ENCODE measurements around the gene TOX2. TPM values are rescaled to one million over a fixed set of nuclear protein-coding genes. Genes with fewer than 3 reads are reported as not detected.

Gene TOX2
- total RNA-seq, 2 donors from 2014 or later, result 8.8 to 52.8 TPM

DNA sequence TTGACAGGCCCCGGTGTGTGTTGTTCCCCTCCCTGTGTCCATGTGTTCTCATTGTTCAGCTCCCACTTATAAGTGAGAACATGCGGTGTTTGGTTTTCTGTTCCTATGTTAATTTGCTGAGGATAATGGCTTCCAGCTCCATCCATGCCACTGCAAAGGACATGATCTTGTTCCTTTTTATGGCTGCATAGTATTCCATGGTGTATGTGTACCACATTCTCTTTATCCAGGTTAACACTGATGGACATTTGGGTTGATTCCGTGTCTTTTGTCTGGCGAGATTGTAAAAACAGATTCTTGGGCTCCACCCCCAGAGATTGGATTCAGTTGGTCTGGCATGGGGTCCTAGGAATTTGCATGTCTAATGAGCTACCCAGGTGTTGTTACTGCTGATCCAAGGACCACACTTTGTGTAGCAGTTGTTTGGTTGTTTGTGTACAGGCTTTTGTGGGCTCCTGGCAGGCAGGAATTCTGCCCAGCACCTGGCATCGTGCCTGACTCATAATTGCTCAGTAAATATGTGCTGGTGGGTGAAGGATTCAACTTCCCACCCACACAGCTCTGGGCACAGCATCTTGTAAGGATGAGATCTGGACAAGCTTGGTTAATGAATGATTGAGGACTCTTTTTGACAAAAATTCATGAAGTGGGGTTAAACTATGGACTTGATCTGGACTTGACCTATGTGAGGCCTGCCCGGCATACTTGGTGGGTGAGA is 5.2 kb downstream of the TOX2 start:
- intact Hi-C loops (cut with DNase I), result loop anchor here (5.0 to 10.0 kb wide), 5 partner anchors 73 to 275 kb away; no protein-coding TSS in a partner anchor

DNA sequence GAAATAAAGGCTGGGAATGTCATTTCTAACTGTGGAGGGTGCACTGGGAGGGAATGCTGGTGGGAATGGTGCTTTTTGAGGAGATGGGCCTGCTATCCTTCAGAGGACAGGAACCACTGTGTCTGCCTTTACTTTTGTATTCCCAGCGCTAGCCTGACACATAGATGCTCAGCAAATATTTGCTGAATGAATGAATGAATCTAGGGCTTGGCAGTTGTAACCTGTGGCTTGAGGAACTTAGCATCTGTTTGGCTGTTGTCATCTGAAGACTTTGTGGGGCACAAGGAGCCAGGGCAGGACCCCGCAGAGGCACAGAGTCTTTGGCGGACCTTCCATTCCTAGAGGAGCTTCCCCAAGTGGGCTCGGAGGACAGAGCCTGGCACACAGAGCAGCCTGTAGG is 6.1 kb downstream of the TOX2 start:
- 94% methylated on average over 4 of the region's 4 CpGs for WGBS
- no peak for TF ChIP-seq POLR2AphosphoS5 (IDR thresholded peaks at IDR 0.05)
- TF ChIP-seq POLR2A (IDR thresholded peaks at IDR 0.05), result no peak
- TF ChIP-seq, protein P1, sequence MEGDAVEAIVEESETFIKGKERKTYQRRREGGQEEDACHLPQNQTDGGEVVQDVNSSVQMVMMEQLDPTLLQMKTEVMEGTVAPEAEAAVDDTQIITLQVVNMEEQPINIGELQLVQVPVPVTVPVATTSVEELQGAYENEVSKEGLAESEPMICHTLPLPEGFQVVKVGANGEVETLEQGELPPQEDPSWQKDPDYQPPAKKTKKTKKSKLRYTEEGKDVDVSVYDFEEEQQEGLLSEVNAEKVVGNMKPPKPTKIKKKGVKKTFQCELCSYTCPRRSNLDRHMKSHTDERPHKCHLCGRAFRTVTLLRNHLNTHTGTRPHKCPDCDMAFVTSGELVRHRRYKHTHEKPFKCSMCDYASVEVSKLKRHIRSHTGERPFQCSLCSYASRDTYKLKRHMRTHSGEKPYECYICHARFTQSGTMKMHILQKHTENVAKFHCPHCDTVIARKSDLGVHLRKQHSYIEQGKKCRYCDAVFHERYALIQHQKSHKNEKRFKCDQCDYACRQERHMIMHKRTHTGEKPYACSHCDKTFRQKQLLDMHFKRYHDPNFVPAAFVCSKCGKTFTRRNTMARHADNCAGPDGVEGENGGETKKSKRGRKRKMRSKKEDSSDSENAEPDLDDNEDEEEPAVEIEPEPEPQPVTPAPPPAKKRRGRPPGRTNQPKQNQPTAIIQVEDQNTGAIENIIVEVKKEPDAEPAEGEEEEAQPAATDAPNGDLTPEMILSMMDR (IDR thresholded peaks at IDR 0.05), result no peak
- intact Hi-C loops (cut with DNase I), result no loop called here
- Histone ChIP-seq H3K4me3 (no peak overlapping the region), H3K4me1 (replicated peaks) (no peaks in the 10 kb centered on the region), H3K9me3 (no peaks in the 10 kb centered on the region), H3K36me3 (no peaks in the 10 kb centered on the region), H3K27me3 (replicated peaks; ENCODE audit: insufficient read depth) (peaks cover 5% of the 10 kb centered on the region), H3K27ac (no peak overlapping the region)
- no peak for DNase-seq (ENCODE audit: low spot score)

More for the DNA sequence above, 5.2 kb downstream of the TOX2 start:
- H3K36me3 ChIP-seq, result no peaks in the 10 kb centered on the region
- peaks cover 11% of the 10 kb centered on the region for H3K27me3 ChIP-seq (replicated peaks; ENCODE audit: insufficient read depth)
- TF ChIP-seq, protein P1 (IDR thresholded peaks at IDR 0.05), result no peak
- no peak for TF ChIP-seq POLR2AphosphoS5 (IDR thresholded peaks at IDR 0.05)
- TF ChIP-seq POLR2A (IDR thresholded peaks at IDR 0.05), result no peak
- DNase-seq (ENCODE audit: low spot score), result no peak
- no peaks in the 10 kb centered on the region for H3K9me3 ChIP-seq
- no peak overlapping the region for H3K4me3 ChIP-seq
- 85% methylated on average over 6 of the region's 6 CpGs for WGBS
- H3K4me1 ChIP-seq (replicated peaks), result no peaks in the 10 kb centered on the region
- H3K27ac ChIP-seq, result no peak overlapping the region

DNA sequence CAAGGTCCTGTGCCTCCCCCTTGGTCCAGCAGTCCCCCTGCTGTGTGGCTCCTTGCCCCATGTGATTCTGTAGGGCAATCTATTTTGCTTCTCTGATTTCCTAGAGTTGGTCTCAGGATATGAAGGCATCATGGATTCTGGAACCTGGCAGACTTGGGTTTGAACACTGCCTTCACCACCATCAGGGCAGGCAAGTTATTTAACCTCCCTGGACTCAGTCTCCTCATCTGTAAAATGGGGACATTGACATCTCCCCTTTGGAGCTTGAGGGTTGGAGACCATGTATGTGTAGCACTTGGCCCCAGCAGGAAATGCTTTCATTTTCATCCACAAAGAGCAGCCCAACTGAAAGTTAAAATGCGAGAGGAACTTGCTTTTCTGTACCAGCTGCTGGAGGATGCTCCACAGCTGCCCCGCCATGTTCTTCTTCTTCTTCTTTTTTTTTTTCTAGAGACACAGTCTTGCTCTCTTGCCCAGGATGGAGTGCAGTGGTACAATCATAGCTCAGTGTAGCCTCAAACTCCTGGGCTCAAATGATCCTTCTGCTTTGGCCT is 6.7 kb downstream of the TOX2 start:
- 95% methylated on average over 2 of the region's 2 CpGs for WGBS
- H3K4me3 ChIP-seq, result no peak overlapping the region
- intact Hi-C loops (cut with DNase I), result no loop called here
- no peaks in the 10 kb centered on the region for H3K9me3 ChIP-seq
- H3K27me3 ChIP-seq (replicated peaks; ENCODE audit: insufficient read depth), result no peaks in the 10 kb centered on the region
- H3K4me1 ChIP-seq (replicated peaks), result no peaks in the 10 kb centered on the region
- H3K36me3 ChIP-seq, result no peaks in the 10 kb centered on the region
- no peak for DNase-seq (ENCODE audit: low spot score)
- TF ChIP-seq, protein P1 (IDR thresholded peaks at IDR 0.05), result no peak
- TF ChIP-seq POLR2AphosphoS5 (IDR thresholded peaks at IDR 0.05) (no peak), POLR2A (IDR thresholded peaks at IDR 0.05) (no peak)
- no peak overlapping the region for H3K27ac ChIP-seq

DNA sequence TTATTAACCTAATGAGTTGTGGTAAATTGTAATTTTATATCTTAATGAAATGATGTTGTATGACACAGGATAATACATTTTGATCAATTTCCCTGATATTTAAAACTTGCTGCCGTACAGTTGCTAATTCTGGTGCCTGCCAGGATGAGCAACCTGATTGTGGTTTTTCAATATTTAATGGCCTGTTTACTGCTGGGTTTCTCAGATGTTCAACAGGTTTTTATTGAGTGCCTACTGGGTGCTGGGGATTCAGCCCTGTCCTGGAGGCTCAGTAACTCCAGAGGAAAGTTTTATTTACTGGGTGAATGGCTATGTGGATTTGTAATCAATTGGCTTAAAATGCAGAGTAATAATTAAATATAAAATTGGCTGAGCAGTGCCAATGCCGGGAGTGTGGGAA is 8.0 kb downstream of the TOX2 start:
- Histone ChIP-seq H3K4me3 (no peak overlapping the region), H3K4me1 (replicated peaks) (no peaks in the 10 kb centered on the region), H3K9me3 (no peaks in the 10 kb centered on the region), H3K27ac (no peak overlapping the region), H3K36me3 (no peaks in the 10 kb centered on the region), H3K27me3 (replicated peaks; ENCODE audit: insufficient read depth) (no peaks in the 10 kb centered on the region)
- TF ChIP-seq POLR2AphosphoS5 (IDR thresholded peaks at IDR 0.05), result no peak
- TF ChIP-seq, protein P1 (IDR thresholded peaks at IDR 0.05), result no peak
- TF ChIP-seq POLR2A (IDR thresholded peaks at IDR 0.05), result no peak
- DNase-seq (ENCODE audit: low spot score), result no peak
- intact Hi-C loops (cut with DNase I), result no loop called here
- WGBS, result 52% methylated on average over 2 of the region's 2 CpGs

DNA sequence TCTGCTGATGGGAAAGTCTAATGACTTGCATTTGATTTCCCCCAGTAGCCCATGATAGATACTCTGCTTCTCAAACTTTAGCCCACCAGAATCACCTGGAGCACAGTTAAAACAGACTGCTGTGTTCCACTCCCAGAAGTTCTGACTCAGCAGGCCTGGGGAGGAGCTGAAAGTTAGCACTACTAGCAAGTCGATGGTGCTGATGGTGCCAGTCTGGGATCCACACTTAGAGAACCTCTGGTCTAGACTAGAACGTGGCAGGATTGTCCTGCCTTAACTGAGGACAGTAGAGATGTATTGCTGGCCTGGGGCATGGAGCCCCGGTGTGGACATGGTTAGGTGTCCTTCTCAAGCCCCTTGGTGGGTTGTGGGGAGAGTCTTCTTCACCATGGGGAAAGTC is 8.7 kb downstream of the TOX2 start:
- no peaks in the 10 kb centered on the region for H3K27me3 ChIP-seq (replicated peaks; ENCODE audit: insufficient read depth)
- no peak overlapping the region for H3K4me3 ChIP-seq
- no peaks in the 10 kb centered on the region for H3K4me1 ChIP-seq (replicated peaks)
- no peaks in the 10 kb centered on the region for H3K36me3 ChIP-seq
- no peak for DNase-seq (ENCODE audit: low spot score)
- no peak overlapping the region for H3K27ac ChIP-seq
- no peaks in the 10 kb centered on the region for H3K9me3 ChIP-seq
- WGBS, result 97% methylated on average over 3 of the region's 3 CpGs
- intact Hi-C loops (cut with DNase I), result no loop called here
- no peak for TF ChIP-seq POLR2AphosphoS5 (IDR thresholded peaks at IDR 0.05)
- TF ChIP-seq POLR2A (IDR thresholded peaks at IDR 0.05), result no peak
- TF ChIP-seq, protein P1 (IDR thresholded peaks at IDR 0.05), result no peak

Measured in prostate gland (tissue), 2 donors.